K562 (cell line): ENCODE results near the gene ADK. TPM values are rescaled to one million over a fixed set of nuclear protein-coding genes. Genes with fewer than 3 reads are reported as not detected.
A peak's percentile ranks its signal among the peaks of the same experiment; 100 is the strongest.

Experiments used
- ASH1L ChIP-seq: fragments of 450-650 bp; IDR thresholded peaks from 2 replicates; pipeline ENCODE4 v1.6.1; 2018; ENCODE audit warnings: borderline replicate concordance, mild to moderate bottlenecking, low read depth; ENCODE audit not compliant: partially characterized antibody
- BDP1 ChIP-seq: IDR thresholded peaks from 3 replicates; pipeline ENCODE4 v1.6.1; 2011; ENCODE audit not compliant: insufficient read length, insufficient read depth
- BMI1 ChIP-seq: fragments of 150-350 bp; IDR thresholded peaks from 2 replicates; pipeline ENCODE4 v1.6.1; 2014; ENCODE audit warnings: low read length
- HIVEP1 ChIP-seq: fragments of 250-450 bp; sonication (Bioruptor Pico); IDR thresholded peaks from 2 replicates; pipeline ENCODE4 v1.4.0; 2020; ENCODE audit warnings: mild to moderate bottlenecking
- NRF1 ChIP-seq, 2 experiments: fragments of 450-650 bp; IDR thresholded peaks in 1 of 2; conservative IDR thresholded peaks in 1 of 2; 2 replicates each; pipeline ENCODE4 v1.6.1; 2014; ENCODE audit warnings: mild to moderate bottlenecking in 2 of 2
- PCBP2 ChIP-seq: fragments of 200-400 bp; formaldehyde crosslinking; IDR thresholded peaks from 2 replicates; pipeline ENCODE4 v1.6.1; 2018; ENCODE audit warnings: low read length, low read depth, mild to moderate bottlenecking, moderate library complexity; ENCODE audit not compliant: poor library complexity, severe bottlenecking
- POLR2AphosphoS2 ChIP-seq: IDR thresholded peaks from 2 replicates; pipeline ENCODE4 v1.6.1; 2012; ENCODE audit warnings: low read length, improper control_type of control experiment
- SNAPC5 ChIP-seq: fragments of 250-450 bp; sonication (Bioruptor Pico); IDR thresholded peaks from 2 replicates; pipeline ENCODE4 v1.8.0; 2021; ENCODE audit warnings: moderate library complexity, mild to moderate bottlenecking, inconsistent platforms
- TAF1 ChIP-seq: IDR thresholded peaks from 2 replicates; pipeline ENCODE4 v1.6.1; 2011; ENCODE audit warnings: mild to moderate bottlenecking, low read length, moderate library complexity; ENCODE audit not compliant: insufficient read depth, control insufficient read depth, severe bottlenecking; ENCODE audit errors: extremely low read depth
- polyA plus RNA-seq, 8 experiments: library from polyadenylated mRNA; depleted of rRNA in 4 of 8; stranded (reverse) in 5 of 8; unstranded in 3 of 8; fragments of >200 nt; fragmentation: Nextera tagmentation in 2 of 8; fragmentation: Illumina TruSeq in 1 of 8; extraction: Ambion mirVana in 2 of 8; extraction: Trizol in 1 of 8; gene quantifications; 2 replicates each; pipeline versions ENCODE4 v1.2.1 to v1.2.3, GENCODE V29; 2011 to 2014; ENCODE audit warnings: inconsistent platforms in 1 of 8, missing spikeins in 1 of 8
- total RNA-seq, 7 experiments: library from RNA; depleted of rRNA in 6 of 7; stranded (reverse); fragments of >200 nt in 6 of 7; fragmentation: Illumina TruSeq in 2 of 7; extraction: Trizol in 2 of 7; gene quantifications; 2 replicates each; pipeline versions ENCODE4 v1.2.1 to v1.2.3, GENCODE V29; 2011 to 2021; ENCODE audit warnings: low replicate concordance in 1 of 7
- TF ChIP-seq, protein P1 (sequence below): fragments of 450-650 bp; IDR thresholded peaks from 2 replicates; pipeline ENCODE4 v1.6.1; 2018; ENCODE audit not compliant: partially characterized antibody

ADK gene
- total and polyA plus RNA-seq, 9 of the 15 experiments (the other 6 are each of a cell fraction or from before 2014, with no cell fraction given) = 54.2 to 97.8 (median 73.6) TPM

DNA sequence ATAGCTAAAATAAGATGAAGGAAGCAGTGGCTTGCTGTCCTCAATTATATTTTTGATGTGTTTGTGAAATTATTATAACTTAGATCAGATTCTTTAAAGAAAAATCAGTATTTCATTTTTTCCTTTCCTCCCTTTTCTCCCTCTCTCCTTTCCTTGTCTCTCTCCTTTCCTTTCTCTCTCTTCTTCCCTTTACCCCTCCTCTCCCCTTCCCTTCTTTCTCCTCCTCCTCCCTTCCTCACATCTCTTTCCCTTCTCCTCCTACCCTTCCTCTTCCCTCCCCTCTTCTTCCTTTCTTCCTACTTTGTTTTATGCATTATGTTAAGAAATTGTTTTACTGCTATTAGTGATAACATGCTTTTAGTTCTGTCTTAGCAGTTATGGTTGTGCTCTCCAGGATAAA is 171.5 kb downstream of the ADK start (continued):
- TF ChIP-seq, protein P1, sequence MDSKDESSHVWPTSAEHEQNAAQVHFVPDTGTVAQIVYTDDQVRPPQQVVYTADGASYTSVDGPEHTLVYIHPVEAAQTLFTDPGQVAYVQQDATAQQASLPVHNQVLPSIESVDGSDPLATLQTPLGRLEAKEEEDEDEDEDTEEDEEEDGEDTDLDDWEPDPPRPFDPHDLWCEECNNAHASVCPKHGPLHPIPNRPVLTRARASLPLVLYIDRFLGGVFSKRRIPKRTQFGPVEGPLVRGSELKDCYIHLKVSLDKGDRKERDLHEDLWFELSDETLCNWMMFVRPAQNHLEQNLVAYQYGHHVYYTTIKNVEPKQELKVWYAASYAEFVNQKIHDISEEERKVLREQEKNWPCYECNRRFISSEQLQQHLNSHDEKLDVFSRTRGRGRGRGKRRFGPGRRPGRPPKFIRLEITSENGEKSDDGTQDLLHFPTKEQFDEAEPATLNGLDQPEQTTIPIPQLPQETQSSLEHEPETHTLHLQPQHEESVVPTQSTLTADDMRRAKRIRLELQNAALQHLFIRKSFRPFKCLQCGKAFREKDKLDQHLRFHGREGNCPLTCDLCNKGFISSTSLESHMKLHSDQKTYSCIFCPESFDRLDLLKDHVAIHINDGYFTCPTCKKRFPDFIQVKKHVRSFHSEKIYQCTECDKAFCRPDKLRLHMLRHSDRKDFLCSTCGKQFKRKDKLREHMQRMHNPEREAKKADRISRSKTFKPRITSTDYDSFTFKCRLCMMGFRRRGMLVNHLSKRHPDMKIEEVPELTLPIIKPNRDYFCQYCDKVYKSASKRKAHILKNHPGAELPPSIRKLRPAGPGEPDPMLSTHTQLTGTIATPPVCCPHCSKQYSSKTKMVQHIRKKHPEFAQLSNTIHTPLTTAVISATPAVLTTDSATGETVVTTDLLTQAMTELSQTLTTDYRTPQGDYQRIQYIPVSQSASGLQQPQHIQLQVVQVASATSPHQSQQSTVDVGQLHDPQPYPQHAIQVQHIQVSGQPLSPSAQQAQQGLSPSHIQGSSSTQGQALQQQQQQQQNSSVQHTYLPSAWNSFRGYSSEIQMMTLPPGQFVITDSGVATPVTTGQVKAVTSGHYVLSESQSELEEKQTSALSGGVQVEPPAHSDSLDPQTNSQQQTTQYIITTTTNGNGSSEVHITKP = no peak
- TF ChIP-seq ASH1L = no peak
- peak; percentile 24 for TF ChIP-seq PCBP2
- TF ChIP-seq SNAPC5 = no peak
- TF ChIP-seq BDP1 = no peak
- no peak for TF ChIP-seq TAF1
- TF ChIP-seq HIVEP1 (CRISPR knock-in tag) = no peak
- no peak for TF ChIP-seq BMI1
- no peak for TF ChIP-seq NRF1 (conservative IDR thresholded peaks at IDR 0.05 in 1 of 2, IDR thresholded peaks at IDR 0.05 in 1 of 2)
- no peak for TF ChIP-seq POLR2AphosphoS2
